Spleen (tissue), 7 donors: Measurements from ENCODE around the gene DLX3.
A peak's percentile ranks its signal among the peaks of the same experiment; 100 is the strongest.

Experiments
- CTCF ChIP-seq, 11 experiments: fragments of 200-600 bp in 7 of 11; fragments of 450-650 bp in 4 of 11; sonication (generic) in 4 of 11; IDR thresholded peaks in 8 of 11; conservative IDR thresholded peaks in 3 of 11; 1 replicate in 7 of 11; 2 replicates in 4 of 11; pipeline versions ENCODE4 v1.4.0 to v1.8.0; 2016 to 2021; ENCODE audit warnings: antibody characterized with exemption in 11 of 11, inconsistent platforms in 4 of 11, mild to moderate bottlenecking in 1 of 11
- POLR2AphosphoS5 ChIP-seq, 3 donors: sonication (generic); formaldehyde crosslinking; IDR thresholded peaks; one replicate each; pipeline ENCODE4 v1.5.1; 2017; ENCODE audit warnings: antibody characterized with exemption in 3 of 3
- donor health status: DM: no; HTN: no; CAD: no; lungs with moderate emphysema.
- donor health status: DM: no; HTN: no; CAD: no.
- donor health status: DM: no; HTN: no; CAD: no.

GRCh38 chr17:49963626-49964302 lies 31.3 kb downstream of the DLX3 start:
- TF ChIP-seq POLR2AphosphoS5 (IDR thresholded peaks at IDR 0.05) (peak in 1 of 3 donors; percentile 49), CTCF (IDR thresholded peaks at IDR 0.05 in 8 of 11, conservative IDR thresholded peaks at IDR 0.05 in 3 of 11) (no peak)
